Esophagus squamous epithelium (tissue), 5 donors: ENCODE results near the gene GPHA2. TPM values are rescaled to one million over a fixed set of nuclear protein-coding genes. Genes with fewer than 3 reads are reported as not detected.

Source experiments
- DNase-seq: peaks from one replicate; lab custom pipeline; 2025; lab: John Stamatoyannopoulos, UW
- H3K27ac ChIP-seq, 4 donors: fragments of 200-600 bp; sonication (generic); one replicate each; pipeline ENCODE4 v1.5.1; 2016 to 2019; ENCODE audit warnings: mild to moderate bottlenecking in 1 of 4
- H3K27me3 ChIP-seq, 4 donors: fragments of 200-600 bp; sonication (generic); 1 replicate in 3 of 4; 2 replicates in 1 of 4; pipeline versions ENCODE4 v1.5.1 to v1.6.0; 2017 to 2021; ENCODE audit warnings: antibody characterized with exemption in 1 of 4
- H3K36me3 ChIP-seq, 3 donors: fragments of 200-600 bp; sonication (generic); one replicate each; pipeline ENCODE4 v1.5.1; 2016 to 2019
- H3K4me1 ChIP-seq, 3 donors: fragments of 200-600 bp; sonication (generic); one replicate each; pipeline ENCODE4 v1.5.1; 2017 to 2019
- H3K4me3 ChIP-seq, 4 donors: fragments of 200-600 bp; sonication (generic); 1 replicate in 3 of 4; 2 replicates in 1 of 4; pipeline ENCODE4 v1.5.1; 2016 to 2019; ENCODE audit warnings: mild to moderate bottlenecking in 2 of 4, moderate library complexity in 1 of 4
- H3K9me3 ChIP-seq, 3 donors: fragments of 200-600 bp; sonication (generic); one replicate each; pipeline ENCODE4 v1.5.1; 2016 to 2019
- POLR2A ChIP-seq, 4 donors: fragments of 450-650 bp; IDR thresholded peaks; one replicate each; pipeline ENCODE4 v1.6.1; 2017; ENCODE audit warnings: antibody characterized with exemption in 4 of 4, mild to moderate bottlenecking in 4 of 4, moderate library complexity in 3 of 4
- WGBS, 2 donors: methylation state at CpG; one replicate each; pipeline ENCODE4 v1.1.5; 2018; 5-methylcytosine and 5-hydroxymethylcytosine counted together
- intact Hi-C: fragments of 100-400 bp; cut with DNase I; formaldehyde crosslinking; loops from one replicate; pipeline ENCODE4 v1.15.0; 2022
- total RNA-seq, 4 donors: library from RNA; depleted of rRNA; stranded (reverse); fragments of >200 nt; gene quantifications; one replicate each; pipeline ENCODE4 v1.1.0, GENCODE V29; 2016
- TF ChIP-seq, protein P1 (sequence below), 6 experiments: fragments of 450-650 bp in 4 of 6; fragments of 200-600 bp in 2 of 6; sonication (generic) in 2 of 6; IDR thresholded peaks; one replicate each; pipeline ENCODE4 v1.5.1; 2016 to 2019; ENCODE audit warnings: antibody characterized with exemption in 6 of 6, mild to moderate bottlenecking in 4 of 6, moderate library complexity in 4 of 6
- donor health status: DM: yes; HTN: yes; CAD: no.

Gene GPHA2
- total RNA-seq, 4 donors from 2014 or later = not detected

DNA sequence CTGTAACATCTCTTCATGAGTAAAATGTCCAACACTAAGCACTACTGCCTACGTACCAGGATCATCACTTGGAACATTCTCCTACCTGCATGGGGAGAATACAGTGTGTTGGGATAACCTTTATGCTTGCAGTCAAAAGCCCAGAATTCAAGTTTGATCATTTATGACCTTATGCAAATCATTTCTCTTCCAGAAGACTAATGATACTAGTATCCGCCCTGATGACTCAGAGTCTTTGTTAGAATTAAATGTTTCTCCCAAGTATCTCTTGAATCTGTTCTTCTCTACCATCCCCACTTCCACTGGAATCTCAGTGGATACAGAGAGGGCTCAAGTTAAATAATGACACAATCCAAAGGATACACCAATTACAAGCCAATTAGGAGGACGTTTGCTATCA lies 23.8 kb upstream of the GPHA2 start:
- no peak for DNase-seq
- Histone ChIP-seq H3K4me3 (no peak overlapping the region), H3K36me3 (no peaks in the 10 kb centered on the region), H3K27me3 (no peaks in the 10 kb centered on the region), H3K27ac (no peak overlapping the region), H3K4me1 (peaks cover 0 to 6% (median 0%) of the 10 kb centered on the region in 3 donors), H3K9me3 (no peaks in the 10 kb centered on the region)
- intact Hi-C loops = no loop called here
- TF ChIP-seq, protein P1, sequence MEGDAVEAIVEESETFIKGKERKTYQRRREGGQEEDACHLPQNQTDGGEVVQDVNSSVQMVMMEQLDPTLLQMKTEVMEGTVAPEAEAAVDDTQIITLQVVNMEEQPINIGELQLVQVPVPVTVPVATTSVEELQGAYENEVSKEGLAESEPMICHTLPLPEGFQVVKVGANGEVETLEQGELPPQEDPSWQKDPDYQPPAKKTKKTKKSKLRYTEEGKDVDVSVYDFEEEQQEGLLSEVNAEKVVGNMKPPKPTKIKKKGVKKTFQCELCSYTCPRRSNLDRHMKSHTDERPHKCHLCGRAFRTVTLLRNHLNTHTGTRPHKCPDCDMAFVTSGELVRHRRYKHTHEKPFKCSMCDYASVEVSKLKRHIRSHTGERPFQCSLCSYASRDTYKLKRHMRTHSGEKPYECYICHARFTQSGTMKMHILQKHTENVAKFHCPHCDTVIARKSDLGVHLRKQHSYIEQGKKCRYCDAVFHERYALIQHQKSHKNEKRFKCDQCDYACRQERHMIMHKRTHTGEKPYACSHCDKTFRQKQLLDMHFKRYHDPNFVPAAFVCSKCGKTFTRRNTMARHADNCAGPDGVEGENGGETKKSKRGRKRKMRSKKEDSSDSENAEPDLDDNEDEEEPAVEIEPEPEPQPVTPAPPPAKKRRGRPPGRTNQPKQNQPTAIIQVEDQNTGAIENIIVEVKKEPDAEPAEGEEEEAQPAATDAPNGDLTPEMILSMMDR (IDR thresholded peaks at IDR 0.05) = no peak
- no peak for TF ChIP-seq POLR2A (IDR thresholded peaks at IDR 0.05)
- WGBS, 2 donors = 27 to 40% methylated on average over 3 of the region's 3 CpGs

DNA sequence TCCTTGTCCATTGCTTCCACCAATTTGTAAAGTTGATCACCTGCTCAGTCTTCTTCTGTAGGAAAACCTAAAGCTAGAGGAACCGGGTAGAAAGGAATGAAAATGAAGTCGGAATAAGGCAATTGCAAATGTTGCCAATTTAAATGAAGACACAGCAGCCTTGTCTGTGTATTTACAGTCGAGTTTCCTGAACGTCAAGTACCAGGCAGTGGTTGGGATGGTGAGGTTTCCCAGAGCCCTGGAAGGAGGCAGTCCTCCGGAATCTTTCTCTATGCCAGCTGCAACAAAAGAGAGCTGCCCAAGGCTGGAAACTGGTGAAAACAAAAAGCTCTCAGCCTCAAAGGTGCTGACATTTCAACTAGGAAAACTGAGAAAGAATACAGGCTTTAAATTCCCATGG lies 18.5 kb upstream of the GPHA2 start:
- no peak for TF ChIP-seq POLR2A (IDR thresholded peaks at IDR 0.05)
- TF ChIP-seq, protein P1 (IDR thresholded peaks at IDR 0.05) = no peak
- H3K36me3 ChIP-seq = no peaks in the 10 kb centered on the region
- peaks cover 0 to 10% (median 0%) of the 10 kb centered on the region in 4 donors for H3K27me3 ChIP-seq
- no peak overlapping the region for H3K4me3 ChIP-seq
- no peaks in the 10 kb centered on the region for H3K9me3 ChIP-seq
- no peaks in the 10 kb centered on the region for H3K4me1 ChIP-seq
- 45 to 52% methylated on average over 5 of the region's 5 CpGs for WGBS, 2 donors
- intact Hi-C loops = no loop called here
- no peak overlapping the region for H3K27ac ChIP-seq
- DNase-seq = no peak

DNA sequence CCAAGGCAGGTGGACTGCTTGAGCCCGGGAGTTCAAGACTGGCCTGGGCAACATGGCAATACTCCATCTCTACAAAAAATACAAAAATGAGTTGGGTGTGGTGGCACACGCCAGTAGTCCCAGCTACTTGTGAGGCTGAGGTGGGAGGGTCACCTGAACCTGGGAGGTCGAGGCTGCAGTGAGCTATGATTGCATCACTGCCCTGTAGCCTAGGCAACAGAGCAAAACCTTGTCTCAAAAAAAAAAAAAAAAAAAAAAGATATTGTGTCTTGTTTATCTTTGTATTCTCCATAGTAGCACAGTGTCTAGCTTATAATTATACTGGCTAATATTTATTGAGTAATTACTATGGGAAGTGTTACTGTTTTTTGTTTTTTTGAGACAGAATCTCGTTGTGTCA lies 15.8 kb upstream of the GPHA2 start:
- no peaks in the 10 kb centered on the region for H3K4me1 ChIP-seq
- no peak for DNase-seq
- H3K9me3 ChIP-seq = no peaks in the 10 kb centered on the region
- H3K27me3 ChIP-seq = peaks cover 0 to 10% (median 0%) of the 10 kb centered on the region in 4 donors
- WGBS, 2 donors = 35 to 50% methylated on average over 3 of the region's 4 CpGs
- no peak overlapping the region for H3K27ac ChIP-seq
- H3K36me3 ChIP-seq = no peaks in the 10 kb centered on the region
- H3K4me3 ChIP-seq = no peak overlapping the region
- intact Hi-C loops = no loop called here
- TF ChIP-seq, protein P1 (IDR thresholded peaks at IDR 0.05) = no peak
- TF ChIP-seq POLR2A (IDR thresholded peaks at IDR 0.05) = no peak

DNA sequence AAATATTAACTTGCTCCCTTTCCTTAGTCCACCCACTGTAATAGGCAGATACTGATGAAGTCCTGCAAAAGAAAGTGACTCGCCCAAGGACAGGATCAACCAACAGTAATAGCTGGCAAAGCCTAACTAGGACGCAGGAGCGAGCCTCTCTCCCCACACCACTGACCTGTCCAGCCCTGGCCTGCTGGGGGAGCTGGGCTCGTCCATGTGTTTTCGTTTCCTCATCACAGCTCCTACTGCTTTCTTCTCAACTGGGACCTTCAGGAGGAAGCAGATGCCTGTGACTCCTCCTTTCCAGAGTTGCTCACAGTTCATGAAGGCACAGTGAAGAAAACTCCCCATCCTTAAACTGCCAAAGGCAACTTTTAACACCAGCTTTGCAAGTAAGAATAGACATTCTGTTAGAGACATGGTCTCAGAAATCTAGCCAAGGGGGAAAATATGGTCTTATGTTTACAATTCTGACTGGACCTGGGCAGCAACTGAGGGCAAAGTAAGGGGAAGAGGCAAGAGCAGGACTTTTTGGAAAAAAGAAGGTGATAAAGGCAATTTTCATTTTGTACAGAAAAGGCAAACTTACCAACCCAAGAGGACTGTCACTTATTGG lies 11.6 kb upstream of the GPHA2 start:
- Histone ChIP-seq H3K36me3 (no peaks in the 10 kb centered on the region), H3K9me3 (no peaks in the 10 kb centered on the region), H3K4me1 (no peaks in the 10 kb centered on the region), H3K27me3 (peaks cover 0 to 4% (median 0%) of the 10 kb centered on the region in 4 donors), H3K27ac (no peak overlapping the region), H3K4me3 (no peak overlapping the region)
- WGBS, 2 donors = 50 to 65% methylated on average over 5 of the region's 5 CpGs
- TF ChIP-seq POLR2A (IDR thresholded peaks at IDR 0.05) = no peak
- TF ChIP-seq, protein P1 (IDR thresholded peaks at IDR 0.05) = no peak
- intact Hi-C loops = no loop called here
- DNase-seq = no peak

DNA sequence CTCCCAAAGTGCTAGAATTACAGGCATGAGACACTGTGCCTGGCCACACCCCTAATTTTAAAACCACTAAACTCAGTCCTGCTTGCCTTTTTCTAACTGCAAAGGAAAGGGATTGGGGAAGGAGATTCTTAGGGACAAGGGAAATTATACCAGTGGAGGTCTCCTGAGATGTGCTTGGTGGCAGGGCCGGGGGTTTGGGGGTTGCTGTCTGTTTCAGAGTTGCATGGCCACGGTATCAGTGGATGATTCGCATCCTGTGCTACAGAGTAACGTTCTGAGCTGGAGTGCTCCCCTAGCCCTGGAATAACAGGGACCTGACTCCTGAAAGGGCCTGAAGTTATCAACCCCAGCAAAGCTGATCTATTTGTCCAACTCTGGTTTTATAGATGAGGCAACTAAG lies 846 bp upstream of the GPHA2 start:
- peaks cover 0 to 10% (median 0%) of the 10 kb centered on the region in 3 donors for H3K4me1 ChIP-seq
- 67 to 71% methylated on average over 2 to 4 of the region's 4 CpGs for WGBS, 2 donors
- no peak overlapping the region for H3K4me3 ChIP-seq
- H3K27ac ChIP-seq = no peak overlapping the region
- intact Hi-C loops = no loop called here
- H3K9me3 ChIP-seq = no peaks in the 10 kb centered on the region
- DNase-seq = no peak
- no peak for TF ChIP-seq POLR2A (IDR thresholded peaks at IDR 0.05)
- TF ChIP-seq, protein P1 (IDR thresholded peaks at IDR 0.05) = no peak
- H3K27me3 ChIP-seq = no peaks in the 10 kb centered on the region
- H3K36me3 ChIP-seq = peaks cover 6 to 37% (median 10%) of the 10 kb centered on the region in 3 donors
